Choroid plexus epithelial cell (primary cell): ENCODE data around the gene TMCC2.

Experiments
- DNase-seq: peaks from one replicate; pipeline ENCODE4 v3.0.0-alpha.2; 2010; ENCODE audit warnings: low read depth
- H3K4me3 ChIP-seq: 2 replicates; pipeline ENCODE4 v1.5.1; 2011; ENCODE audit warnings: low read depth, mild to moderate bottlenecking, control low read depth, low read length, moderate library complexity
- CTCF ChIP-seq: conservative IDR thresholded peaks from 2 replicates; pipeline ENCODE4 v1.5.1; 2011; ENCODE audit warnings: low read depth, mild to moderate bottlenecking, control low read depth, inconsistent platforms, low read length, moderate library complexity

Gene TMCC2

GRCh38 chr1:205255941-205256780, 28.4 kb downstream of the TMCC2 start:
- TF ChIP-seq CTCF, result peak; percentile 99
- peak; percentile 90 for DNase-seq
- no peak overlapping the region for H3K4me3 ChIP-seq

- TF ChIP-seq CTCF, result no peak
- no peak for DNase-seq
- H3K4me3 ChIP-seq, result no peak overlapping the region
These were observed 29.3 kb downstream of the TMCC2 start for GRCh38 chr1:205256951-205257625.

- no peak for DNase-seq
- TF ChIP-seq CTCF, result no peak
- H3K4me3 ChIP-seq, result no peak overlapping the region
These were observed 30.0 kb downstream of the TMCC2 start for GRCh38 chr1:205257735-205258134.

- H3K4me3 ChIP-seq, result no peak overlapping the region
- peak; percentile 16 for DNase-seq
- TF ChIP-seq CTCF, result no peak
These were observed 30.5 kb downstream of the TMCC2 start for GRCh38 chr1:205258261-205258691.

- no peak for TF ChIP-seq CTCF
- no peak overlapping the region for H3K4me3 ChIP-seq
- DNase-seq, result peak; percentile 87
These were observed 31.0 kb downstream of the TMCC2 start for GRCh38 chr1:205258719-205259118.

GRCh38 chr1:205259324-205259832, 31.6 kb downstream of the TMCC2 start:
- no peak overlapping the region for H3K4me3 ChIP-seq
- no peak for TF ChIP-seq CTCF
- DNase-seq, result peak; percentile 58

- no peak overlapping the region for H3K4me3 ChIP-seq
- no peak for TF ChIP-seq CTCF
- DNase-seq, result no peak
These were observed 32.3 kb downstream of the TMCC2 start for GRCh38 chr1:205259998-205260397.
